SK-MEL-5 (cell line): ENCODE results near the gene ITGAD. TPM values are rescaled to one million over a fixed set of nuclear protein-coding genes. Genes with fewer than 3 reads are reported as not detected.
A peak's percentile ranks its signal among the peaks of the same experiment; 100 is the strongest.

ENCODE experiments used
- DNase-seq: peaks from one replicate; pipeline ENCODE4 v3.0.0-alpha.2; 2016; ENCODE audit warnings: low read depth, low spot score
- in situ Hi-C: cut with HindIII; loops from 2 replicates; pipeline ENCODE4 v1.10.0; 2016; ENCODE audit warnings: low sequenced_read_pairs, high pct_unique_total_duplicates, low pct_unique_long_range_greater_than_20kb
- polyA plus RNA-seq, 2 experiments: library from polyadenylated mRNA; depleted of rRNA; stranded (reverse); fragments of >200 nt; gene quantifications; 2 replicates each; pipeline ENCODE4 v1.2.3, GENCODE V29; 2015
- total RNA-seq: library from RNA; depleted of rRNA; stranded (reverse); fragments of >200 nt; shearing (Covaris generic); gene quantifications from 2 replicates; pipeline ENCODE4 v1.2.3, GENCODE V29; 2014; rRNA removed

The ITGAD gene
- total RNA-seq, result 0.13 TPM in 2 replicates
- polyA plus RNA-seq (2015; cell fraction: cytosol; rRNA removed), result 0.02 TPM in 1 of 2 replicates, not detected in the other
- polyA plus RNA-seq (2015; cell fraction: nucleus; rRNA removed), result not detected in 2 replicates

DNA sequence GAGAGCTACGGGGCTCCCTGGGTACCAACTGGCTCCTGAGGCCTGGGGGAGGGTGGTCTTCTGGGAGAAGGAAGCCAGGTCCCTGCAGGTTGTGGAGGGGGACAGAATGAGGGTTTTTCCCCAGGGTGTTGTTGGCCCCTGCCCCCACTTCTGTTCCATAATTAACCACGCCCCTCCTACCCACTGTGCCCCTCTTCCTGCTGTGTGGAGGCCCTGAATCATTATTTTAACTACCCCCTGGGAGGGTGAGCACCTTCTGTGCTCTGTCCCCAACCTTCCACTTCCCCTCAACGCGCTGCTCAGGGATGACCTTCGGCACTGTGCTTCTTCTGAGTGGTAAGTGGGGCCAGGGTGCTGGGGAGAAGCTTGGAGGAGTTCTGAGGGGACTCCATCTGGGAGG is at the start of gene ITGAD:
Gene ITGAD, plus strand, starts transcription at position 280 of the 400 bp plus-strand sequence. Its CDS starts 26 bp downstream, at position 306.
- in situ Hi-C loops, result no loop called here
- no peak for DNase-seq

DNA sequence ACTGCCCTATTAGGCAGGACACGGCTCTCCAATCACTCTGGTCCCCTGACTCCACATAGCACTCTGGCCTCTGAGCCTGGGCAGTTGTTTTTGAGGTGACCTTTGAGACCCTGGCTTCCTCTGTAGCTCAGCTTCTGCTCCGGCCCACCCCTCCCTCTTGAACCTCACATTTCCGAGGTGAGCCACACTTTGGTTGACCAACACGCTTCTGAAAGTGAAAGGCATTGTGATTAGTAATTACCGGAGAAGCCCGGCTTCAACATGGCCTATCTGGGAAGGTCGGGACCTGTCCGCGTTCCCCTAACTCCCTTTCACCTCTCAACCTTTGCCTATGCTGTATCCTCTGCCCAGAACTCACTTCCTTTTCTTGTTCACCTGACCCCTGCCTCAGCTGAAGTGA is 48.4 kb upstream of the ITGAD start:
- no peak for DNase-seq

DNA sequence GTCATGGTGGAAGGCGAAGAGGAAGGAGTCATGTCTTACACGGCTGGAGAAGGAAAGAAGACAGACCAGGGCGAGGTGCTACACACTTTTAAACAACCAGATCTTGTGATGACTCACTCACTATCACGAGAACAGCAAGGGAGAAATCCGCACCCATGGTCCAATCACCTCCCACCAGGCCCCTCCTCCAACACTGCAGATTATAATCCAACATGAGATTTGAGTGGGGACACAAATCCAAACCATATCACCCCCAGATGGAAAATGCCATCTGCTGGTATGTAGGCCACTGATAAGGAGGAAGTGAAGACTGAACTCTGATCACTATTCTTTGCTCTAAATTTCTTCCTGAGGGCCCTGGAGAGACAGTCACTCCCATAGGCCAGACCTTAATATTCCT is 45.7 kb upstream of the ITGAD start:
- DNase-seq, result no peak
- in situ Hi-C loops, result no loop called here

More for the DNA sequence above, 48.4 kb upstream of the ITGAD start:
- in situ Hi-C loops, result no loop called here

GRCh38 chr16:31348579-31348978 is 44.6 kb upstream of the ITGAD start:
- in situ Hi-C loops, result no loop called here
- no peak for DNase-seq

DNA sequence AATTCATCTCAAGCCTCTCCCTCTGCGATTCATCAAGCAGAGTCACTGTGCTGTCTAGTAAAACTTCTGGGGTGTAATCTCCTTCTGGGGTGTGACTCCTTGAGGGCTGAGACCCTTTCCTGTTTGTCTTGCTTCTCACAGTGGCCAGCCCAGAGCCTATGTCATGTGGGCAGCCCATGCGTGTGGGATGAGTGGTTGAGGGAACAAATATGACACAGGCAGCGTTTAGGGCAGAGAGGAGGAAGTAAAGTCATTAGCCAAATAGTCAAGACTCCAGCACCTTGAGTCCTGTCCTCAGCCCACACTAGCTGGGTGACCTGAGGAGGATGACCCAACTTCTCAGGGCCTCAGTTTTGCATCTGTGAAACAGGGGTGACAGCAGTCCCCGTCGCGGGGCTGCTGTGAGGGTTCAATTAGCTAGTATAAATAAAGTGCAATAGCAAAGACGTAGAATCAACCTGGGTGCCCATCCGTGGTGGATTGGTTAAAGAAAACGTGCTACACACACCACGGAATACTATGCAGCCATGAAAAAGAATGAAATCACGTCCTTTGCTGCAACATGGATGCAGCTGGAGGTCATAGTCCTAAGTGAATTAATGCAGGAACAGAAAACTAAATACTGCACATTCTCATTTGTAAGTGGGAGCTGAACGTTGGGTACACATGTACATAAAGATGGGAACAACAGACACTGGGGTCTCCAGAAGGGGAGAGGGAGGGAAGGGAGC is 42.7 kb upstream of the ITGAD start:
- DNase-seq, result no peak
- in situ Hi-C loops, result no loop called here

DNA sequence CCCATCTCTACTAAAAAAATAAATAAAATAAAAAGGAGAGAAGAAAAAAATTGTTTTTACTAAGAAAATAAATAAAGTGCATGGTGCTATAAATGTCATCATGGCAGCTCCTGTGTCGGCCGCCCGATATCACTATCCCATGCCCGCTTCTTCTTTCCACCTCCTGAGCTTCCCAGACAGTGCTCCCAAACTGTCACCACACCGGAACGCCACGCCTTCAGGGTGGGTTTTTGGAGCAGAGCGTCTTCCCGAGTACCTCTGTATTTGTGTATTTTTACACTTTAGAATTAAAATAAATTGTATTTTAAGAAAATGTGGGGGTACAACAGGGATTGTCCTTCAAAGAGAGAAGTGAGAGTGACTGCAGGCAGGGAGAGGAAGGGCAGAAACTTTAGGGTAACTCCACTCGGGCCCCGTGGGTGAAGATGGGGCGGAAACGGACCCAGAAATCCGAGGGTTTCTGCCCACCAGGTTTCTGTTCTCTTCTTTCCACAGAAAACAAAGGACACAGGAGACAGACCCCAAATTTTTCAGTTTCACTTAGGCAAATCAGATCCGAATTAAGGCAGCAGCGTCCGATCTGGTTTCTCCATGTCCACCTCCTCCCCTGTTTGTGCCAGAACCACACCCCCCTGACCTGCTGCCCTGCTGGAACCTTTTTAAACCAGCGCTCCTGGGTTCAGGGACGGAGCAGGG is 41.7 kb upstream of the ITGAD start:
- no peak for DNase-seq
- in situ Hi-C loops, result no loop called here

DNA sequence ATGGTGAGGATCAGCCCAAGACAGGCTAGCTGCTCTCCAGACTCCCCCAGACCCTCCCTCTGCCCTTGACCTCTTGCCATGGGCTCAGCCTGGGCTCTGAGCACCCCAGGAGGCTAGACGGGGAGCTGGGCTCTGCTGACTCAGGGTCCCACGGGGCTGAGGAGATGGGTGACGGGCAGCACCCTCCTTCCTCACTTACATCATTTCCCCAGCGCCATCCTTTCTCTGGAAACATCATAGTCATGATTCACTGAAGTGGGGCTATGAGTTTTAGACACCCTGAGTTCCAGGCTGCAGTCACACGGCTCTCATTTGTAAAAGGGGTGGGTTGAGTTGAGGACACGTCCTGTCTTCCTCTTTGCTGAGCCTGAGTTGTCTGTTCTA is 41.2 kb upstream of the ITGAD start:
- DNase-seq, result no peak
- in situ Hi-C loops, result no loop called here

DNA sequence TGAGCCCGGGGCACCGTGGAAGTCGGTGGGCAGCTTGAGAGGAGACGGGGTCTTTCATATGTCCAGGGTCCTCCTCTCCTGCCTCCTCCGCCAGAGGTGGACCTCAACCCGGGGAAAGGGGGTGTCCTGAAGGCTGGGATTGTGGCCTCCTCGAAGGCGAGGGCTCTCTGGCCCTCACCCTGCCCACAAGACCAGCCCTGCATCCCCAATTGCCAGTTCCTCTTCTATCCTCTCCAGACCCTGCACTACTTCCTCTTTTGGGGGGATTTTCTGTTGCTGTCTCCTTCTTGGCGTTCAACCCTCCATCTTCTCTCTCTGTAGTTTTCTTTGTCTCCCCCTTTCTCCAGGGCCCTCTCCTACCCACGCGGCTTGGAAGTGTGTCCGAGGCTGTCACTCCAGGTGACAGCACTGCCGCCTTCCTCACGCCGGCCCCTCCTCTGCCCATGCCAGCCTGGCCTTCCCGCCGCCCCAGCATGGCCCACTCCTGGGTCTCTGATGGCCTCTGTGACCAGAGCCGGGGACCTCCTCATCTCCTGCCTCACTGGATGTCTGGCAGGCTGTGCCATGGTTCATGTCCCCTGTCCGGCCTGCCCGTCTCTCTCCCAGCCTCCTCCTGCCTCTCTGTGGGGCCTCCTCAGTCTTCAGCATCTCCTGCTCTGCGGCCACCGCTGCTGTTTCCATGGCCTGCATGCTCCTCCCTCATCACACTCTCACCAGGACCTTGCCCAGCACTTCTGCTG is 40.6 kb upstream of the ITGAD start:
- in situ Hi-C loops, result no loop called here
- no peak for DNase-seq

DNA sequence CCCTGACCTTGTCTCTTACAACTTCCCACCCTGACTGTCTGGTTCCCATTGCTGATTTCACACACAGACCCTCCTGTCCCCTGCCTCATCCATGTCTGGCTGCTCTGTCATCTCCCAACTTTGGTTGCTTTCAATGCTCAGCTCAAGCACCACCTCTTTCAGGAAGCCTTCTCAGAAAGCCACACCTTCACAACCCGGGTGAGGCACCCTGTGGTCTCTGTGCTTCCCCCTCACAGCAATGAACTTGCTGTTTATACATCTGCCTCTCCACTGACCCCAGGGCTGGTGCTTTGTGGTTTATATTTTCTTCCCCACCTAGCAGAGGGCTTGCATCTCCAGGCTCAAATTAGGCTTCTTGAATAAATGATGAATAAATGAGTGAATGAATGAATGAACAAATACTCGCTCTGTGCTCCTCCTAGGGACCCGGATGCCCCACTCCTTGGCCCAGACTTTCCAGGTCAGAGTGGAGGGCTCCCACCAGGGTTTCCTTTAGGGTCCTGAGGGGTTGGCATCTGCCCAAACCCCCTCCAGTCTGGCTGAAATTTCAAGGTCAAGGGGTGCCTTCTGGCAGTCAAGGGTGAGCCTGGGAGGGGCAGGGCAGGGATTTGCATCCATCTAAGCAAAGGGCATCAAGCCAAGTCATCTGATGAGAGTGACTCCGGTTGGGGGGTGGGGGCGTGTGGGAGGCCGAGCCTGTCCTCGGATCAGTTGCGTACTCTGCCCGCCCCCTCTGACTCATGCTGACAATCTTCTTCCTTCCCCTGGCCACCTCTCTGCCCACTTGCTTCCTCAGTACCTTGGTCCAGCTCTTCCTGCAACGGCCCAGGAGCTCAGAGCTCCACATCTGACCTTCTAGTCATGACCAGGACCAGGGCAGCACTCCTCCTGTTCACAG is 38.5 kb upstream of the ITGAD start, which contains the start of gene ITGAX:
Gene ITGAX, plus strand, starts transcription at position 783 of the 898 bp plus-strand sequence. Its CDS starts 79 bp downstream, at position 862.
- in situ Hi-C loops, result no loop called here
- peak; percentile 41 for DNase-seq

DNA sequence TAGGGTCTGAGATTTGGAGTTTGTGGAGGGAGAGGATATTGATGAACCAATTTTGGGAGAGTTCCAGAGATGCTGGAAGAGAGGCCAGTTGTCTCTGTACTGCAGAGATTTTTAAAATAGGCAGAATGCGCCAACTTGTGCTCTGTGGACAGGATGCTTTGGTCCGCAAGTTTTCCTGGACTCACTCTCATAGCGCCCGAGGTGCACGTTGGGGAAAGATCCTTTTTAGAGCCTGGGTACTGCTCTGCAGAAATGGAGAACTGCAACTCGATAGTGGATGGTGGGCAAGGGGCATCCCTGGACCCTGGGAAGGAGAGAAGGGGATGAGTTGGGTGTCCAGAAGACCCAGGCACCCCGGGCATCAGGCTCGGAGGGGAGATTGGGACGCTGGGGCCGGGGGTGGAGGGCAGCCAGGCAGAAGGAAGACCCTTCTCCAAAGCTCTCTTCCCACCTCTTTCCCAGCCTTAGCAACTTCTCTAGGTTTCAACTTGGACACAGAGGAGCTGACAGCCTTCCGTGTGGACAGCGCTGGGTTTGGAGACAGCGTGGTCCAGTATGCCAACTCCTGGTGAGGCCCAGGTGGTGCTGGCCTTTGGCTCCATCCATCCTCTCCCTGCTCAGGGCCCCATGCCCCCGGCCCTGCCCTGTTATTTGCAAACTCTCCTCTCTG is 37.6 kb upstream of the ITGAD start:
- in situ Hi-C loops, result no loop called here
- no peak for DNase-seq

DNA sequence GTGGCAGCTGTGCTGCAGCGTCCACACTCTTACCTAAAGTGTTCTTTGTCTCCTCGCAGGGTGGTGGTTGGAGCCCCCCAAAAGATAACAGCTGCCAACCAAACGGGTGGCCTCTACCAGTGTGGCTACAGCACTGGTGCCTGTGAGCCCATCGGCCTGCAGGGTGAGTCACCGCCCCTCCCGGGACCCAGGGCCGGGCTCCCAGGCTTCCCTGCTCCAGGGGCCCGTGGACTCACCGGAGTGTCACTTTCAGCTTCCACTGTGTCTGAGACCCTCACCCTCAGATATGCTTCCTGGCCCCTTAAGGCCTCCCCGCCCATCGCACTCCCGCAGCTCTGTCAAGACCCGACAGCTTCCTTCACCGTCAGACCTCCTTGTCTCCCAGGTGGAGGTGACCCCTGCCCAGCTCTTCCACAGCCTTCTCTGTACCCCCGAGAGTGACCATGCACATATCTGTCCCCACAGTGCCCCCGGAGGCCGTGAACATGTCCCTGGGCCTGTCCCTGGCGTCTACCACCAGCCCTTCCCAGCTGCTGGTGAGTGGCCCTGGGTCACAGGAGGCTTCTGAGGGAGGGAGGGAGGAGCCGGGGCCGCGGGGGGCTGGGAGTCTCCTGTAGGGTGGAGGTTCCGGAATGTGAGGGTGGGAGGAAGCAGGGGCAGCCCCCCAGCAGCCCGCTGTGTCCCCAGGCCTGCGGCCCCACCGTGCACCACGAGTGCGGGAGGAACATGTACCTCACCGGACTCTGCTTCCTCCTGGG is 36.4 kb upstream of the ITGAD start:
- in situ Hi-C loops, result no loop called here
- DNase-seq, result no peak

GRCh38 chr16:31357324-31358109 is 35.6 kb upstream of the ITGAD start:
- in situ Hi-C loops, result no loop called here

GRCh38 chr16:31360251-31360650 is 32.9 kb upstream of the ITGAD start:
- DNase-seq, result no peak
- in situ Hi-C loops, result no loop called here

More at GRCh38 chr16:31357324-31358109, 35.6 kb upstream of the ITGAD start:
- DNase-seq, result no peak

- no peak for DNase-seq
- in situ Hi-C loops, result no loop called here
Measured at GRCh38 chr16:31361201-31362110, 31.7 kb upstream of the ITGAD start.
